ENCODE measurements around the gene SMPDL3B.

DNA sequence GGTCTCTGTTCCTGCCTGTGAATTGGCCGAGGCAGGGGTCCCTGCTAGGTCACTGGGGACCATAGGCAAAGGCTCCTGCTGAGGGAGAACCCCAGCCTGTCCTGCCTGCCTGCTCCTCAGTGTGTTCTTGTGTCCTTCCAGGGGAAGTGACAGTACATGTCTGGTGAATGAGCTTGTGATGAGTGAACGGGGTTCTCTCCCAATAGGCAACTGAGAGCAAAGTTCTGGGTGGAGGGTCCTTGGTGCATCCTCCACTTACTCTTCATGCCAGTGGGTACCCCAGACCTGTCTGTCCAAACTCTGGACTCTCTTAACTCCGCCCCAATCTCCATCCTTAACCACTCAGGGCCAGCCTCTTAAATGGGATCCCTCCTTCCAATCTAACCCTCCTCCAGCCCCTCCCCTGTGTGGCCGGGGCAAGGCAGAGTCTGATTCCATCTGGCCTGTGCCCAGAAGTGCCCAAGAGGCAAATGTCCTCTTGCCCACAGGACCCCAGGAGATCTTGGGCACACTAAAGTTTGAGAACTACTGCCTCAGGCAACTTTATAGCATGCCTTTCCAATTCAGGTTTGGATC, 26.9 kb downstream of the SMPDL3B start:
- no peak for TF ChIP-seq POLR2AphosphoS5 (IDR thresholded peaks at IDR 0.05)
- TF ChIP-seq, protein P1, sequence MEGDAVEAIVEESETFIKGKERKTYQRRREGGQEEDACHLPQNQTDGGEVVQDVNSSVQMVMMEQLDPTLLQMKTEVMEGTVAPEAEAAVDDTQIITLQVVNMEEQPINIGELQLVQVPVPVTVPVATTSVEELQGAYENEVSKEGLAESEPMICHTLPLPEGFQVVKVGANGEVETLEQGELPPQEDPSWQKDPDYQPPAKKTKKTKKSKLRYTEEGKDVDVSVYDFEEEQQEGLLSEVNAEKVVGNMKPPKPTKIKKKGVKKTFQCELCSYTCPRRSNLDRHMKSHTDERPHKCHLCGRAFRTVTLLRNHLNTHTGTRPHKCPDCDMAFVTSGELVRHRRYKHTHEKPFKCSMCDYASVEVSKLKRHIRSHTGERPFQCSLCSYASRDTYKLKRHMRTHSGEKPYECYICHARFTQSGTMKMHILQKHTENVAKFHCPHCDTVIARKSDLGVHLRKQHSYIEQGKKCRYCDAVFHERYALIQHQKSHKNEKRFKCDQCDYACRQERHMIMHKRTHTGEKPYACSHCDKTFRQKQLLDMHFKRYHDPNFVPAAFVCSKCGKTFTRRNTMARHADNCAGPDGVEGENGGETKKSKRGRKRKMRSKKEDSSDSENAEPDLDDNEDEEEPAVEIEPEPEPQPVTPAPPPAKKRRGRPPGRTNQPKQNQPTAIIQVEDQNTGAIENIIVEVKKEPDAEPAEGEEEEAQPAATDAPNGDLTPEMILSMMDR (IDR thresholded peaks at IDR 0.05), result no peak
- no peak for TF ChIP-seq POLR2A (IDR thresholded peaks at IDR 0.05)
- no peak for TF ChIP-seq EP300 (IDR thresholded peaks at IDR 0.05)
